HG02610 (cell line): ENCODE results near the gene ABCC2.
"Not testable (repeated sequence)": the region's sequence is repeated elsewhere in the genome, so short reads cannot be mapped to it uniquely, and the experiment has no call there.

ENCODE experiments used
- ATAC-seq: cut with Tn5 transposase; IDR thresholded peaks from one replicate; pipeline ENCODE4 v1.9.1; 2021; ENCODE audit warnings: mild to moderate bottlenecking, moderate library complexity; ENCODE audit not compliant: unreplicated experiment

ABCC2 gene

GRCh38 chr10:99807786-99808185 lies 25.3 kb downstream of the ABCC2 start:
- no peak for ATAC-seq

GRCh38 chr10:99808270-99808669 lies 25.8 kb downstream of the ABCC2 start:
- no peak for ATAC-seq

GRCh38 chr10:99809481-99809880 lies 27.0 kb downstream of the ABCC2 start:
- ATAC-seq: no peak

- ATAC-seq: no peak
Measured at GRCh38 chr10:99809931-99810615, 27.6 kb downstream of the ABCC2 start.

GRCh38 chr10:99812177-99812576 lies 29.7 kb downstream of the ABCC2 start:
- no peak for ATAC-seq

GRCh38 chr10:99814143-99814542 lies 31.7 kb downstream of the ABCC2 start:
- ATAC-seq: no peak

- ATAC-seq: no peak
Measured at GRCh38 chr10:99815621-99816020, 33.2 kb downstream of the ABCC2 start.

- no peak for ATAC-seq
Measured at GRCh38 chr10:99827936-99828335, 45.5 kb downstream of the ABCC2 start.

GRCh38 chr10:99828464-99828863 lies 46.0 kb downstream of the ABCC2 start:
- ATAC-seq: no peak

- no peak for ATAC-seq
Measured at GRCh38 chr10:99832439-99832838, 50.0 kb downstream of the ABCC2 start.

- no peak for ATAC-seq
Measured at GRCh38 chr10:99834410-99834809, 52.0 kb downstream of the ABCC2 start.

GRCh38 chr10:99835947-99836346 lies 53.5 kb downstream of the ABCC2 start:
- no peak for ATAC-seq

- ATAC-seq: no peak
Measured at GRCh38 chr10:99836711-99837110, 54.3 kb downstream of the ABCC2 start.

- not testable (repeated sequence) for ATAC-seq
Measured at GRCh38 chr10:99840859-99841258, 58.4 kb downstream of the ABCC2 start.

- ATAC-seq: no peak
Measured at GRCh38 chr10:99841746-99842145, 59.3 kb downstream of the ABCC2 start.

GRCh38 chr10:99843310-99843709 lies 60.9 kb downstream of the ABCC2 start:
- no peak for ATAC-seq

- ATAC-seq: no peak
Measured at GRCh38 chr10:99844433-99844955, 62.1 kb downstream of the ABCC2 start.

GRCh38 chr10:99845837-99846382 lies 63.5 kb downstream of the ABCC2 start:
- no peak for ATAC-seq

GRCh38 chr10:99849057-99849456 lies 66.6 kb downstream of the ABCC2 start:
- no peak for ATAC-seq

- no peak for ATAC-seq
Measured at GRCh38 chr10:99849536-99849935, 67.1 kb downstream of the ABCC2 start.

- ATAC-seq: no peak
Measured at GRCh38 chr10:99850021-99850766, 67.8 kb downstream of the ABCC2 start.

GRCh38 chr10:99850767-99851340 lies 68.4 kb downstream of the ABCC2 start:
- no peak for ATAC-seq
